ENCODE data around the gene KRT7. TPM values are rescaled to one million over a fixed set of nuclear protein-coding genes. Genes with fewer than 3 reads are reported as not detected.
"Not testable (repeated sequence)": the region's sequence is repeated elsewhere in the genome, so short reads cannot be mapped to it uniquely, and the experiment has no call there.

The KRT7 gene
- total RNA-seq, 1 experiment from 2014 or later, result 13.8 TPM

GRCh38 chr12:52229836-52230343 lies 3.2 kb upstream of the KRT7 start:
- DNase-seq (ENCODE audit: low spot score), result no peak

- DNase-seq (ENCODE audit: low spot score), result peak; percentile 83
These were observed 2.4 kb upstream of the KRT7 start for GRCh38 chr12:52230364-52231281.

GRCh38 chr12:52231305-52232202 lies 1.5 kb upstream of the KRT7 start:
- no peak for DNase-seq (ENCODE audit: low spot score)

- no peak for DNase-seq (ENCODE audit: low spot score)
These were observed 805 bp upstream of the KRT7 start for GRCh38 chr12:52232203-52232673.

- DNase-seq (ENCODE audit: low spot score), result no peak
These were observed 592 bp downstream of the KRT7 start for GRCh38 chr12:52233462-52234207.

GRCh38 chr12:52234223-52234810 lies 1.3 kb downstream of the KRT7 start:
- DNase-seq (ENCODE audit: low spot score), result no peak

- DNase-seq (ENCODE audit: low spot score), result no peak
These were observed 2.1 kb downstream of the KRT7 start for GRCh38 chr12:52235001-52235764.

- no peak for DNase-seq (ENCODE audit: low spot score)
These were observed 2.8 kb downstream of the KRT7 start for GRCh38 chr12:52235822-52236361.

- DNase-seq (ENCODE audit: low spot score), result no peak
These were observed 3.5 kb downstream of the KRT7 start for GRCh38 chr12:52236386-52237050.

- DNase-seq (ENCODE audit: low spot score), result no peak
These were observed 5.3 kb downstream of the KRT7 start for GRCh38 chr12:52238207-52238840.

- DNase-seq (ENCODE audit: low spot score), result no peak
These were observed 6.0 kb downstream of the KRT7 start for GRCh38 chr12:52238916-52239646.

GRCh38 chr12:52239767-52240166 lies 6.7 kb downstream of the KRT7 start:
- DNase-seq (ENCODE audit: low spot score), result no peak

GRCh38 chr12:52240247-52240646 lies 7.2 kb downstream of the KRT7 start:
- DNase-seq (ENCODE audit: low spot score), result not testable (repeated sequence)

GRCh38 chr12:52241205-52241842 lies 8.3 kb downstream of the KRT7 start:
- no peak for DNase-seq (ENCODE audit: low spot score)

GRCh38 chr12:52242442-52243258 lies 9.6 kb downstream of the KRT7 start:
- no peak for DNase-seq (ENCODE audit: low spot score)

GRCh38 chr12:52243259-52243855 lies 10.3 kb downstream of the KRT7 start:
- peak; percentile 58 for DNase-seq (ENCODE audit: low spot score)
